Subcutaneous abdominal adipose tissue (tissue), 5 donors: ENCODE data around the gene CRTC1.

Experiments used
- H3K27ac ChIP-seq: one replicate; pipeline ENCODE4 v1.7.0; 2013; ENCODE audit warnings: low read depth, mild to moderate bottlenecking, inconsistent platforms, low read length, moderate library complexity
- H3K27me3 ChIP-seq, 5 donors: one replicate each; pipeline ENCODE4 v1.7.0; 2013; ENCODE audit warnings: low read length in 5 of 5, inconsistent platforms in 1 of 5; ENCODE audit not compliant: control insufficient read depth in 5 of 5, insufficient read depth in 4 of 5
- H3K36me3 ChIP-seq, 5 donors: one replicate each; pipeline ENCODE4 v1.7.0; 2013; ENCODE audit warnings: low read length in 5 of 5; ENCODE audit not compliant: control insufficient read depth in 5 of 5, insufficient read depth in 5 of 5
- H3K4me1 ChIP-seq, 5 donors: one replicate each; pipeline ENCODE4 v1.7.0; 2013; ENCODE audit warnings: low read length in 5 of 5, mild to moderate bottlenecking in 3 of 5, moderate library complexity in 1 of 5; ENCODE audit not compliant: control insufficient read depth in 5 of 5, insufficient read depth in 5 of 5
- H3K4me3 ChIP-seq, 5 donors: one replicate each; pipeline ENCODE4 v1.7.0; 2013; ENCODE audit warnings: low read length in 5 of 5, low read depth in 1 of 5
- H3K9ac ChIP-seq, 5 donors: one replicate each; pipeline ENCODE4 v1.7.0; 2013; ENCODE audit warnings: low read length in 5 of 5, mild to moderate bottlenecking in 4 of 5, moderate library complexity in 3 of 5
- H3K9me3 ChIP-seq, 5 donors: one replicate each; pipeline ENCODE4 v1.7.0; 2013; ENCODE audit warnings: low read length in 5 of 5; ENCODE audit not compliant: control insufficient read depth in 5 of 5
- donor health status: healthy.
- donor health status: healthy.
- donor health status: healthy.
- donor health status: healthy.
- donor health status: healthy.

CRTC1 gene

DNA sequence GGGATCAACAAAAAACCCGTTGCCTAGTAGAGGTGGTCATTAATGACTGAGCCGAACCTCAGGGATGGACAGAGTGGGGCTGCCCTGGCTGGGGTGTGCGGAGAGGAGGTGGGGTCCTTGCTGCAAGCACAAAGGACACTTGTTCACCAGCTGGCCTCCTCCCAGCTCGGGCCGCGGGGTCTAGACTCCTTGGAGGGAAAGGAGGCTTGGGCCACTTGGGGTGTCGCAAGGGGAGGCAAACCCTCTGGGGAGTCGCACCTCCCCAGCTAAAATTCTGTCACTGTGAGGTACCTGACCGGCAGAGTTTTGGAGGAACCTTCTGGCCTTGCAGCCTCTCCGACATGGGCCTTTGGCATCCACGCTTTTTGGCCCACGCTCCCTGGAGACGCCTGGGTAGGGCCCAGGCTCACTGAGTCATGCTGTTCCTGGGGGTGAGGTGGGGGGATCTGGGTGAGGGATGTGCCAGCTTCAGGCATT, 38.4 kb upstream of the CRTC1 start:
- Histone ChIP-seq H3K9ac (peak overlapping the region in 1 of 5 donors; percentile 27), H3K27me3 (no peaks in the 10 kb centered on the region), H3K36me3 (peaks cover 0 to 4% (median 0%) of the 10 kb centered on the region in 5 donors), H3K4me1 (peaks cover 8 to 48% (median 32%) of the 10 kb centered on the region in 5 donors), H3K4me3 (peak overlapping the region in 4 of 5 donors; percentile 1 to 46 (median 19)), H3K27ac (no peak overlapping the region), H3K9me3 (no peaks in the 10 kb centered on the region)

- Histone ChIP-seq H3K36me3 (no peaks in the 10 kb centered on the region), H3K27ac (no peak overlapping the region), H3K9ac (no peak overlapping the region), H3K4me3 (no peak overlapping the region), H3K9me3 (no peaks in the 10 kb centered on the region), H3K27me3 (no peaks in the 10 kb centered on the region), H3K4me1 (peaks cover 11 to 65% (median 47%) of the 10 kb centered on the region in 5 donors)
Observed at GRCh38 chr19:18646535-18647370, 36.7 kb upstream of the CRTC1 start.

GRCh38 chr19:18647371-18647767, 36.1 kb upstream of the CRTC1 start:
- H3K4me1 ChIP-seq: peaks cover 11 to 67% (median 50%) of the 10 kb centered on the region in 5 donors
- H3K9ac ChIP-seq: no peak overlapping the region

DNA sequence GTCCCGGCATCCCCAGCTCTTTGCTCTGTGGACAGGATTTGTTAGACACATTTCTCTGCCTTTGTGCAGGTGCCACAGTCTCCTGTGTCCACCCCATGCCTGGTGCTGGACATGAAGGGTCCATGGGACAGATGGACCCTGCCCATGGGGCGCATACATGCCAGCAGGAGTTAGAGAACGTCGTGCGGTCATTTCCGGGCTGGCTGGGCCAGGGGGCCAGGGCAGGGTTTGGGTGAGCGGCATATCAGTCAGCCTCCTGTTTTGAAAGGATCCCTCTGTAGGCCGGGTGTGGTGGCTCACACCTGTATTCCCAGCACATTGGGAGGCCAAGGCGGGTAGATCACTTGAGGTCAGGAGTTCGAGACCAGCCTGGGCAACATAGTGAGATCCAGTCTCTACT, 35.7 kb upstream of the CRTC1 start:
- Histone ChIP-seq H3K4me3 (no peak overlapping the region), H3K27me3 (no peaks in the 10 kb centered on the region), H3K9me3 (no peaks in the 10 kb centered on the region), H3K27ac (no peak overlapping the region), H3K9ac (no peak overlapping the region), H3K4me1 (peaks cover 11 to 67% (median 50%) of the 10 kb centered on the region in 5 donors), H3K36me3 (no peaks in the 10 kb centered on the region)

More at GRCh38 chr19:18647371-18647767, 36.1 kb upstream of the CRTC1 start:
- Histone ChIP-seq H3K4me3 (no peak overlapping the region), H3K36me3 (no peaks in the 10 kb centered on the region), H3K27ac (no peak overlapping the region), H3K9me3 (no peaks in the 10 kb centered on the region), H3K27me3 (no peaks in the 10 kb centered on the region)

- Histone ChIP-seq H3K9ac (peak overlapping the region in 1 of 5 donors; percentile 59), H3K27me3 (no peaks in the 10 kb centered on the region), H3K9me3 (no peaks in the 10 kb centered on the region), H3K4me1 (peaks cover 11 to 67% (median 50%) of the 10 kb centered on the region in 5 donors), H3K36me3 (no peaks in the 10 kb centered on the region), H3K27ac (peak overlapping the region; percentile 90), H3K4me3 (peak overlapping the region; percentile 42 to 60 (median 46))
Observed at GRCh38 chr19:18648973-18649315, 34.5 kb upstream of the CRTC1 start.

- Histone ChIP-seq H3K27ac (peak overlapping the region; percentile 90), H3K9me3 (no peaks in the 10 kb centered on the region), H3K4me1 (peaks cover 11 to 63% (median 50%) of the 10 kb centered on the region in 5 donors), H3K4me3 (peak overlapping the region; percentile 42 to 60 (median 46)), H3K9ac (peak overlapping the region; percentile 10 to 69 (median 48)), H3K27me3 (no peaks in the 10 kb centered on the region), H3K36me3 (no peaks in the 10 kb centered on the region)
Observed at GRCh38 chr19:18649371-18650020, 34.0 kb upstream of the CRTC1 start.

GRCh38 chr19:18650021-18650390, 33.5 kb upstream of the CRTC1 start:
- Histone ChIP-seq H3K27ac (peak overlapping the region; percentile 90), H3K36me3 (no peaks in the 10 kb centered on the region), H3K4me1 (peaks cover 11 to 58% (median 46%) of the 10 kb centered on the region in 5 donors), H3K27me3 (no peaks in the 10 kb centered on the region), H3K9ac (peak overlapping the region; percentile 10 to 69 (median 17)), H3K4me3 (peak overlapping the region; percentile 42 to 59 (median 46)), H3K9me3 (no peaks in the 10 kb centered on the region)

- peaks cover 11 to 53% (median 41%) of the 10 kb centered on the region in 5 donors for H3K4me1 ChIP-seq
- peak overlapping the region; percentile 42 to 59 (median 46) for H3K4me3 ChIP-seq
- H3K27me3 ChIP-seq: no peaks in the 10 kb centered on the region
- H3K9me3 ChIP-seq: no peaks in the 10 kb centered on the region
- H3K36me3 ChIP-seq: no peaks in the 10 kb centered on the region
- peak overlapping the region in 4 of 5 donors; percentile 10 to 69 (median 38) for H3K9ac ChIP-seq
- H3K27ac ChIP-seq: peak overlapping the region; percentile 90
Observed at GRCh38 chr19:18650468-18651041, 32.9 kb upstream of the CRTC1 start.

DNA sequence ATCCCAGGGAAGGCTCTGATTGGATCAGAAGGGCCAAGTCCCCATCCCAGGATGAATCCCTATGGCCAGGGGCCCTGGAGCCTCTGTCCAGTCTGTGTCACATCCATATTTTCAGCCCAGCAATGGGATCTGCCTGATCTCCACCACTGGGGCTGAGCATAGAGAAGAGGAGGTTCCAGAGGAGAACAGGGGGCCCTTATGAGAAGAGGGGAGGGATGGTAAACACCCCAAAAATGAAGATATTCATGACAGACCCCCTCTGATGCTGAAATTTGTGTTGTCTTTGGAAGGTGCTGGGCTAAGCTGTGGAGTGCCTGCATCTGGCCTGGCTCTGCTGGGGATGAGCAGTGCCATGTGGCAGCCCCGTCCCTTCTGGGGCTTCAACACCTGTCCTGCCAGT, 32.2 kb upstream of the CRTC1 start:
- Histone ChIP-seq H3K9me3 (no peaks in the 10 kb centered on the region), H3K27ac (peak overlapping the region; percentile 90), H3K27me3 (no peaks in the 10 kb centered on the region), H3K9ac (peak overlapping the region in 3 of 5 donors; percentile 23 to 69 (median 29)), H3K36me3 (no peaks in the 10 kb centered on the region), H3K4me3 (peak overlapping the region in 1 of 5 donors; percentile 15), H3K4me1 (peaks cover 11 to 48% (median 41%) of the 10 kb centered on the region in 5 donors)
